GM11168 (cell line): Measurements from ENCODE around the gene ICA1.

Experiments used
- in situ Hi-C: fragments of 300-500 bp; cut with MboI; formaldehyde crosslinking; loops from one replicate; pipeline ENCODE4 v1.12.0; 2022; ENCODE audit warnings: low sequenced_read_pairs; ENCODE audit not compliant: unreplicated experiment

ICA1 gene

GRCh38 chr7:8172372-8173354 is 89.3 kb downstream of the ICA1 start:
- in situ Hi-C loops = no loop called here

DNA sequence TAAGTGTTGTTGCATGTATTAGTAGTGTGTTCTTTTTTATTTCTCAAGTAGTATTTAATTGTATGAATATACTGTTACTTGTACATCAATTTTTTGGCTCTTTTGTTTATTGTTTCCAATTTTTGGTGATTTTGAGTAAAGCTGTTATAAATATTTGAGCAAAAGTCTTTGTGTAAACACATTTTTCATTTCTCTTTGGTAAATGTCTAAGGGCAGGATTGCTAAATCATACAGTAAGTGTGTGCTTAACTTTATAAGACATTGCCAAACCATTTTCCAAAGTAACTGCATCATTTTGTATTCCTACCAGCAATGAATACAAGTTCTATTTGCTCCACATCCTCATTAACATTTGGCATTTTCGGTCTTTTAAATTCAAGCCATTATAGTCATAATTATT is 92.8 kb downstream of the ICA1 start:
- in situ Hi-C loops = no loop called here

GRCh38 chr7:8168336-8168735 is 93.6 kb downstream of the ICA1 start:
- in situ Hi-C loops = no loop called here

DNA sequence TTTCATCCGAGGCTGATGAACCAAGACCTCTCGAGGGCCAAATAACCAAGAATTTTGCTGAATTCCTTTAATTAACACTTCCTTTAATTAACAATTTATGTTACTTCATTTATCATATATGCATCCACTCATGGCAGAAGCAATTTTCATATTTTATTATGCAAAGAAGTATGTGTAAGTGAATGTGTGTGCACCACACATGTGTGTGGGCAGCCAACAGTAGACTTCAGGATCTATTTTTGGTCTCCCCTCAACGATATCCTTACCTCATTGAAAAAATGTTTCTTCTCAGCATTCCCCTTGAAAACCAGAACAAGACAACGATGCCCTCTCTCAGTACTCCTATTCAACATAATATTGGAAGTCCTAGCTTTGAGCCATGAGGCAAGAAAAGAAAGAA is 96.8 kb downstream of the ICA1 start:
- in situ Hi-C loops = no loop called here

GRCh38 chr7:8162181-8162580 is 99.8 kb downstream of the ICA1 start:
- in situ Hi-C loops = no loop called here

- in situ Hi-C loops = no loop called here
Measured at GRCh38 chr7:8161364-8161828, 100.6 kb downstream of the ICA1 start.

- in situ Hi-C loops = no loop called here
Measured at GRCh38 chr7:8160779-8161345, 101.1 kb downstream of the ICA1 start.

GRCh38 chr7:8160250-8160649 is 101.7 kb downstream of the ICA1 start:
- in situ Hi-C loops = no loop called here

- in situ Hi-C loops = no loop called here
Measured at GRCh38 chr7:8159595-8159994, 102.4 kb downstream of the ICA1 start.

DNA sequence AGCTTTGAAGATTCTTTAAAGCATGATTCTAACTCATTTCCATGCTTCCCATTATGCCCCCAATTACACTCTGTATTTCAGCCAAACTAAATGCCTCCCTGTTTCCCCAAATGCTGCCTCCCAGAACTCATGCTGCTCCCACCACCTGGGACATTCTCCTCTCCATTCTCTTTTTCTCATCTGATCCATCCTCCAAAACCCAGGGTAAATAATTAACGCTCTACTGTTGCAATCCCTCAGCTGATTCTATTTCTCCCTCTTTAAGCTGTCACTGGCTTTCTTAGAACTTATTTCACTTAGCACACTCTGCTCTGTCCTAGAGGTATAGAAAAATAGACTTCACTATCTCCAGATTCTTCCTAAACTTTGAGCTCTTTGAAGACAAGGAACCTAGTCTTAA is 104.7 kb downstream of the ICA1 start:
- in situ Hi-C loops = no loop called here

- in situ Hi-C loops = no loop called here
Measured at GRCh38 chr7:8155836-8156235, 106.1 kb downstream of the ICA1 start.

DNA sequence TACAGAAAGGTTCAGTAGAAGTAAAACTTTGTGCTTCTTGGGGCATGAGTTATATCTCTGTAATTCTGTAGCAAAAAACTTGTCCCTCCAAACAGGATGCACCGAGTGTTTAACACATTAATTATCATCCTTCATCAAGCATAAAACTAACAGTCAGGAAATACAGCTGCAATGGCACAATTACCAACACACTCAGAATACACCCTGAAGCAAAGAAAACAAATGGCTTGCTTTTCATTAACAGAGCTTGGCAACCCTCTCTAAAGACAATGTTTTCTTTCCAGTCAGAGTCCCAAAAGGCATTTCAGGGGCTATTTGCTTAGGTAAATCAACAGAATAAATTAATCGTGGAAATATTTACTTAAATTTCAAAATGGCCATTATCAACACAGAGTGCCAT is 107.7 kb downstream of the ICA1 start:
- in situ Hi-C loops = no loop called here

DNA sequence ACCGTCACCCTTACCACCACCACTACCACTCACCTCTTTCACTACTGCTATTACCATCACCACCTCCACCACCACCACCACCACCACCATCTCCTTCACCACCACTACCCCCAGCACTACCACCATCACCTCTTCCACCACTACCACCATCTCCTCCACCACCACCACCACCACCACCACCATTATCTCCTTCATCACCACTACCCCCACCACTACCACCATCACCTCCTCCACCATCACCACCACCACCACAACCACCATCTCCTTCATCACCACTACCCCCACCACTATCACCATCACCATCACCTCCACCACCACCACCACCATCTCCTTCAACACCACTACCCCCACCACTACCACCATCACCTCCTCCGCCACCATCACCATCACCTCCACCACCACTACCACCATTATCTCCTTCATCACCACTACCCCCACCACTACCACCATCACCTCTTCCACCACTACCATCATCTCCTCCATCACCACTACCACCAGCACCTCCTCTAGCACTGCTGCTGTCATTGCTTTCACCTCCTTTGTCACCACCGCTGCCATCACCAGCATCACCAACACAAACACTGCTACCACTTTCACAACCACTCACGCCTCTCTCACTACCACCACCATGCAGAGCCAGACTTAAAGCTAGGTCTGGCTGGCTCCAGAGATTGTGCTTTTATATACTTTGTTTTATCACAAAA is 109.3 kb downstream of the ICA1 start:
- in situ Hi-C loops = no loop called here

DNA sequence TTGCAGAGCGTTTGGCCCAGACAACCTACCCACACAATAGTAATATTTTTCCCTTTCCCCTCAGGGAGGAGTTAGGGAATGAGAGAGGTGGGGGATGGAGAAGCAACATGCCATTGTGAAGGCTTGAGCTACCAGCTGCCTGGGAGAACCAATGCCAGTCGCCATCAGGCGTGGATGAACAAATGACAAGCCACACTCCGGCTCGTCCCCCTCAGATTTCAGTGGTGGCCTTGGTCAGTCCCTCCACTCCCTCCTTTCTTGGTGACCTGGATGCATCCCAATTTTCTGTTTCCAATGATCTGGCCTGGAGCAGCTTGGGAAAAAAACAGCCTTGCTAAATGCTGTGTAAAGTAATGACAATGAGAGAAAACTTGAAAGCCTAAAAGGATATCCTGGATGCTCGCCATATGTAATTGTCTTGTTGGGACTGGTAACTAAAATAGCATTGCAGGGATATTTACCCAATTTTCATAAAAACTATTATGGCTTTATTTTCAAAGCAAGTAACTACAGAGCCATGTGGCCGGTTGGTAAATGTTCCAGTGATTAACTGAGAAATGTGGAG is 110.7 kb downstream of the ICA1 start:
- in situ Hi-C loops = no loop called here

DNA sequence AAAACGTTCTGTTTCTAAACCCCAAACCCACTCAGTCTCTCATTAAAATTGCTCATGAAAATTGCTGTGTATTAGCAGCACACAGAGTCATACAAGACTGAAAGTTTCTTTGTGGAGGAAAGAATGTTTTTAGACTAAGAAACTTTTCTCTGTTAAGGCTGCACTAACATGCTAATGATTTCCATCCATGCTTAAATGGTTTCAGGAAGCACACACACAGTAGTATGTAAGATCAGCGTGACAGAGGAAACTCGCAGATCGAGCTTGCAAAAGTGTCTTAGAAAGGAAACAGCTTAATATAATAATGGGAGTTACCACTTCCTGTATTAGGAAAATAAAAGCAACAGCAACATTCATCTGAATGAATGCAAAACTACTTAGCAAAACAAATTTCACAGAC is 112.7 kb downstream of the ICA1 start:
- in situ Hi-C loops = no loop called here

DNA sequence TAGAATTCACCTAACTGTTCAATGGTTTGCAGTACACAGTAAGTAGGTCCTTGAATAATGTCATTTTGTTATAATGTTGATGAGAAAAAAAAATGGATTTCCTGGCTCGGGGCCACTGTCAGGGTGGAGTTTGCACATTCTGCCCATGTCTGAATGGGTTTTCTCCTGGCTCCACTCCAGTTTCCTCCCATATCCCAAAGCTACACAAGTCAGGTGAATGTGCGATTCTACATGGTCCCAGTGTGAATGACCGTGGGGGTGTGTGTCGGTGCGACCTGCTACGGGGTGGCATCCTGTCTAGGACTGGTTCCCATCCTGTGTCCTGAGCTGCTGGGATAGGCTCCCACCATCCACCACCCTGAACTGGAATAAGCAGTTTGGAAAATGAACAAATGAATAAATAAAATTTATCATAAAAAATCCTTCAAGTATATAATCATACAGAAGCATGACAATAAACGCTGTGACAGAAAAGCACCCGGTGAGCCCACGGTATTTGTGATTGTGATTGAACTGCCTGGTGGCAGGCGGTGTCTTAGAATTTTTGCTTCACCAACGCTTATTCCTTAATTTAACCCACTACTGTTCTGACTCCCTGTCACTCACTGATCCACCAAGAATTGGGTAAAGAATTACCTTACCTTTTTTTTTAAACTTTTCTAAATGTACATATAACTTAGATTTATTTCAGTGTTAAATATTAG is 114.1 kb downstream of the ICA1 start:
- in situ Hi-C loops = no loop called here

DNA sequence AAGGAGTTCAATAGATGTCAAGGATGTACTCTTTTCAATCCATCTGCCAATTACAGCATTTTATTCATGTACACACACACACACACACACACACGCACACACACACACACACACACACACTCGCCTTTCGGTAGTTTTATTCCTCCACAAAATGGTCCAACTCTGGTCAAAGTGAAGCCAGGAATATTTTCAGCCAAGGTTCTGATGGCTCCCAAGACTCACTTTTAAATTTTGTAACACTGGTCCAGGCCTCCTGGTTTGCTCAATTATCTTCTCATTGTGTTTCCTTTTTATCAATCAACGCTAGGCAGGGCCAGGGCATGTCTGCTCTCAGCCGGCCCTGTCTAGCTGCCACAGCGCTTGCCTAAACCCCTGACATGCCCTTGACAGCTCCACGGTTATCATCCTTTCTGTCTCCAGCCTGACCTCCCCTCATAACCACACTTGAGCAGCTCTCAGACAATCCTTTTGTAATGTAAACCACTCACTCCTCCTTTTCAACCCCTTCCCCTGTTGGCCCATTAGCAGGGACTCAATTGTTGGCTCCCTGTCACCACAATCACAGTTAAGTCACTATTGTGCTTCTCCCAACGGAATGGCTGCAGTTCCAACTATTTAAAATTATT is 115.1 kb downstream of the ICA1 start:
- in situ Hi-C loops = no loop called here

GRCh38 chr7:8146106-8146787 is 115.7 kb downstream of the ICA1 start:
- in situ Hi-C loops = no loop called here

- in situ Hi-C loops = no loop called here
Measured at GRCh38 chr7:8144856-8145255, 117.1 kb downstream of the ICA1 start.
